GM19395 (cell line): ENCODE measurements around the gene FSCN2.

Experiments used
- ATAC-seq: cut with Tn5 transposase; IDR thresholded peaks from one replicate; pipeline ENCODE4 v1.9.1; 2021; ENCODE audit warnings: mild to moderate bottlenecking, moderate library complexity; ENCODE audit not compliant: unreplicated experiment

Gene FSCN2, protein sequence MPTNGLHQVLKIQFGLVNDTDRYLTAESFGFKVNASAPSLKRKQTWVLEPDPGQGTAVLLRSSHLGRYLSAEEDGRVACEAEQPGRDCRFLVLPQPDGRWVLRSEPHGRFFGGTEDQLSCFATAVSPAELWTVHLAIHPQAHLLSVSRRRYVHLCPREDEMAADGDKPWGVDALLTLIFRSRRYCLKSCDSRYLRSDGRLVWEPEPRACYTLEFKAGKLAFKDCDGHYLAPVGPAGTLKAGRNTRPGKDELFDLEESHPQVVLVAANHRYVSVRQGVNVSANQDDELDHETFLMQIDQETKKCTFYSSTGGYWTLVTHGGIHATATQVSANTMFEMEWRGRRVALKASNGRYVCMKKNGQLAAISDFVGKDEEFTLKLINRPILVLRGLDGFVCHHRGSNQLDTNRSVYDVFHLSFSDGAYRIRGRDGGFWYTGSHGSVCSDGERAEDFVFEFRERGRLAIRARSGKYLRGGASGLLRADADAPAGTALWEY

DNA sequence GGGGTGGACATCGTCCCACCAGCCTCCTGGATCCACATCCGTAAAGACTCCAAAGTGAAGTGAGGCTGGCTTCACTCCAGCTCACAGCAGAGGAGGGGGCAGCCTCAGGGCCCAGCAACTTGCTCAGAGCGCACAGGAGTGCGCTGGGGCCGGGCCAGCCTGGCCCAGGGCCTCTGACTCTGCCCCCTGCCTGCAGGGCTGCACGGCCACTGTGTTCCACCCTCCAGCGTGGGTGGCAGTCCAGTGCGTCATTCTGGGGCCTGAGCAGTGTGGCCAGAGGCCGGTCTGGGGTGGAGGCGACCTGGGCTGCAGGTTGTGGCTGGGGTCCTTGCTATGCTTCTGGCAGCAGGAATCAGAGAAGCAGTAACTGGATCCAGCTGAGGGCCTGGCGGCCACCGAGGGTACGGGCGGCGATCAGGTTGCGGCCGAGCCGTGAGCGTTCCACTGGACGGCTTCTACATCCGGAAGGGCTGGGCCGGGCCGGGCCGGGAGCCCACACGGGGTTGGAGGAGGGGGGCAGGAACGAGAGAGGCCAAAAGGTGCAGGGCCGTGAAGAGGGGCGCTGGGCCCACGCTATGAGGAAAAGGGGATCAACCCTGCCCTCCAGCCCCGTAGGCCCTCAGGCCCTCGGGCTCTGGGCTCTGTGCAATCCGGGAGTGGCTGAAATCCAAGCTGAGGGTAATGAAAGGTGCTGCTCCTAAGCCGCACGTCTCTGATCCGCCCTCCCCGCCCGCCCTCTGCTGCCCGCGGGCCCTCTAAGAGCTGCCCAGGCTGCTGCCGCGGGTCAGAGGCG lies at the start of gene FSCN2:
TSS of gene FSCN2 (plus strand) at position 787 of the 793 bp plus-strand sequence. CDS start 155 bp downstream, outside the sequence.
- ATAC-seq, result no peak

DNA sequence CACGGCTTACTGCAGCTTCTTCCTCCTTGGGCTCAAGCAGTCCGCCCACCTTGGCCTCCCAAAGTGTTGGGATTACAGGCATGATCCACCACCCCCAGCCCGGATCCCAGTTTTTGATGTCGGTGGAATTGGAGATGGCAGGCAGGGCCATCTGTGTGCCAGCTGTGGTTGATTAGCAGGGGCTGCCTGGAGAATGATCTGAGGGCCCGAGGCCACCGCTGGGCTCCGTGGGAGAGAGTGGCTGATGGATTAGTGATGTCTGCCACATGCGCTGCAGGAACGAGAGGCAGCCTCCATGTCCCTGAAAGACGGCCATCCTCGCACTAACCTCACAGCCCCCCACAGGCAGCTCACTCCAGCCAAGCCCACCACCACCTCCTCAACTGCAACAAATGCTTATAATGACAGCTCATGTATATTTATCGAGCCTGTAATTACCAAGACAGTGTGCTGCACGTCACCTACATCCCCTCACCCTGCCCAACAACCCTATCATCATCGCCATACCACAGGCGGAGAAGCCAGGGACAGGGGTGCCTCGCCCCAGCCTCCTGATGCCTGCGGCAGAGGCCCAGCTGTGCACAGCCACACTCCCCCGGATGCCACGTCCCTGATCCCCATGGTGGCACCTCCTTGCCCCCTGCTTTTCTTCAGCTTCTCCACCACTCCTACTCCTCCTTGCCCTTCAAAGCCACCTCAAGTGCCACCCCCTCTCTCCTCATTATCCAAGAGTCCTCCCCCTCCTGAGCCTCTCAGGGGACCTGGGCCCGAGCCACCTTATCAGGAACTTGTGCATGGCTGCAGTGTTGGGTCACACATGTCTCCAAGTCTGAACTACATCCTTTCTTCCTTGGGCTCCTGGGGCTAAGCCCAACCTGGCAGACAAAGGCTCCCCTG lies 48.8 kb upstream of the FSCN2 start:
- ATAC-seq, result no peak

DNA sequence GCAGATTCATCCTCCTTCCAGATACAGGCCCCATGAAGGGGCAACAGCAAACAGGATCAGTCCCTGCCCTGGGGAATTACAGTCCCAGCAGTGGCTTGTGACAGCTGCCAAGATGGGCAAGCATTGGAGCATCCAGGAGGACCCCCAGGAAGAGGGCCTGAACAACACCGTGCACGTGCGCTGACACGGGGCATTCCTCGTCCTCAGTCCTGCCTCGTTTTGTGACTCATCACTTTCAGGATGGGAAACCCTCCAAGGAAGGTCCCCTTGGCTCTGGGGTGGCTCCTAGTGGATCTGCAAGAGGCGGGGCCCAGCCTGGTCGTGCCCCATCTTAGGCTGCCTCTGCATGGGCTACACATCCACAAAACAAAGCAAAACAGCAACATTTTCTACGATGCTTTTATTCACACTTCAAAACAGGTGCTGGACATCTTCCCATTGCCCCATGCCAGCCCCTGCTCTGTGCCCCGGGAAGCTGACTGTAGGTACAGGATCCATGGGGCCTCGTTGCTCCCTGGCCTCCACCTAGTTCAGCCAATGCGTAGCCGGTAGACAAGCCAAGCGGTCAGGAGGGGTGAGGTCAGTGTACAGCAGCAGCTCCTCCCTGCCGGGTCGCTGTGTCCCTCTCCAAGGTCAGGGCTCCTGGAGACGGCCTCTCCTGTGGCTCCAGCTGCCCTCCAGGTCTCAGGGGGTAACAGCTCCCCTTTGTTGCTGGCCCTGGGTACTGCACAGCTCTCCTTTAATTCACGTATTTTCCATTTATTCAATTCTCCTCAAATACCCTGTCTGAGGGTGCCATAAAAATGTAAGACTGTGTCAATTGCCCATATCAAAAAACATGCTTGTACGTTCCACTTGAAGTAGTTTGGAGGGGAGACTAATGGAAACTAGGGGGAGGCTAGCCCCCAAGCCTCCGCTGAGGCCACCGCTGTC lies 47.8 kb upstream of the FSCN2 start:
- no peak for ATAC-seq

DNA sequence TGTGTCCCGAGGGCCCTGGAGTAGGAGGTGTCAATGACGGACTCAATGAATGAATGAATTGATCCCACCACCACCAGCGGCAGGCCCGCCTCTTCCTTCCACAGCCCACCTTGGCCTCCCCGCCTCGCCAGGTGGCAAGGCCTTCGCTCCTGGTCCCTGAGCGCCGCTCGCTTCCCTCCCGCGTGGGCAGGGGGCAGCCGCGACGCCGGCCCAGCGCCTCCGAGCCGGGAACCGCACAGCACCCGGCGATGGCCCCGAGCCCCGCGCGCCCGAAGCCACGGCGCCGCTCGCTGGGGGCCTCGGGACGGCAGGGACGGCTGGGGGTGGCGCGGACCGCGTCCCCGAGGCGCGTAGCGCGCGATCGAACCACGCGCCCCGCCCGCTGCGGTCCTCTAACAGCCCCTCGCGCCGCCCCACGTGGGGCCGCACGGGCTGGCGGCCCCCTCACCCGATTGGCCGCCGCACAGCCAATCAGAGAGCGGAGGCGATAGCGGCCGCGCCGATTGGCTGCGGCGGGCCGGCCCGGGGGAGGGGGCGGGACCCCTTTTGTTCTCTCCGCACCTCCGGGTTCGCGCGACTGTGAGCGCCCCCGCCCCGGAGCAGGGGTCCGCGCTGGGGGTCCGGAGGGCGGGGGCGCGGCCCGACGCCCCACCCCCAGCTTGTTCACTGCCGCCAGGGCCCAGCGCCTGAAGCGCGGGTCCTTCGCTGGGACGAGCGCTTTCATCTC lies 46.9 kb upstream of the FSCN2 start:
- no peak for ATAC-seq

DNA sequence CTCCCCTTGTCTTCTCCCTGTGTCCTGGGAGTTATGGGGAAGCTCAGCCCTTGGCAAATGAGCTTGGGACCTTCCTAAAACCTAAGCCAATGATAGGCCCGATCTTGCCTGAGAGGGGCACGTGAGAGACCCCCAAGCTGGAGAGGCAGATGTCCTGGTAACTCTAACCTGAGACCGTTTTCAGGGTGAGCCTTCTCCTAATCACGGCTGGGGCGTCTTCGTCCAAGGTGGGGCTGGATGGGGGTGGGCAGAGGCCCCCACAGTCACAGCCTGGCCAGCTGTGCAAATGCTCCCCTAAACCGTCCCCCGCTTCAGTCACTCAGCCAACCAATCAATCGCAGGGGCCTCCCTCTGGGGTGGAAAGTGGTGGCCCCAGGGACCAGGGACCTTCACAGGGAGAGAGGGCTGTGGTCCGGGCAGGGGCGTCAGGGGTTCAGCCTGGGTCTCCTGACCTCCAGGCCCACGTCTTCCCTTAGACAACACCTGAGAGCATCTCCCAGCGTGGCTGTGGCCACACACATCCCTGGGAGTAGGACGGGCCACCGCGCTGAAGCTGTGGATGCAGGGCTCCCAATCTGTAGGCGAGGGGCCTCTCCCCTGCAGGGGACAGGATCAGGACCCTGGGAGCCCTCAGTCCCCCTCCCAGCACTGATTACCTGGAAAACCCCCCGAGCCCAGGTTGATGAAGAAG lies 46.2 kb upstream of the FSCN2 start:
- no peak for ATAC-seq

DNA sequence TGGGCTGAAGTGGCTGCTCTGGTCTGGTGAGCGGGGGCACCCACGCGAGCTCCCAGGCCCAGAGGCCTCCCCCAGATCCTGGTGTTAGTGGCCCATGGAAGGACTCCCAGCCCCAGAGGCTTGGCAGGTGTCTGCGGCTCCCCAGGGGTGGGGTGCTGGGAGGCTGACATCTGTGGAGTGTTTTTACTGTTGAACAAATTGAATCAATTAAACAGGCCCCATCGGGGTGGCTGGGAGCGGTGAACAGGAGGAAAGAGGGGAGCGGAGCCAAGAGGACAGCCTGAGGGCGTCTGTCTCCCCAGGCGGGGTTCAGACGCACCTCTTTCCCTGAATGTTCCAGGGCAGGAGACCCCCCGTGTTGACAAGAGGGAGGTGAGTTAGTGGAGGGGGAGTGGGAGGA lies 45.5 kb upstream of the FSCN2 start:
- no peak for ATAC-seq

DNA sequence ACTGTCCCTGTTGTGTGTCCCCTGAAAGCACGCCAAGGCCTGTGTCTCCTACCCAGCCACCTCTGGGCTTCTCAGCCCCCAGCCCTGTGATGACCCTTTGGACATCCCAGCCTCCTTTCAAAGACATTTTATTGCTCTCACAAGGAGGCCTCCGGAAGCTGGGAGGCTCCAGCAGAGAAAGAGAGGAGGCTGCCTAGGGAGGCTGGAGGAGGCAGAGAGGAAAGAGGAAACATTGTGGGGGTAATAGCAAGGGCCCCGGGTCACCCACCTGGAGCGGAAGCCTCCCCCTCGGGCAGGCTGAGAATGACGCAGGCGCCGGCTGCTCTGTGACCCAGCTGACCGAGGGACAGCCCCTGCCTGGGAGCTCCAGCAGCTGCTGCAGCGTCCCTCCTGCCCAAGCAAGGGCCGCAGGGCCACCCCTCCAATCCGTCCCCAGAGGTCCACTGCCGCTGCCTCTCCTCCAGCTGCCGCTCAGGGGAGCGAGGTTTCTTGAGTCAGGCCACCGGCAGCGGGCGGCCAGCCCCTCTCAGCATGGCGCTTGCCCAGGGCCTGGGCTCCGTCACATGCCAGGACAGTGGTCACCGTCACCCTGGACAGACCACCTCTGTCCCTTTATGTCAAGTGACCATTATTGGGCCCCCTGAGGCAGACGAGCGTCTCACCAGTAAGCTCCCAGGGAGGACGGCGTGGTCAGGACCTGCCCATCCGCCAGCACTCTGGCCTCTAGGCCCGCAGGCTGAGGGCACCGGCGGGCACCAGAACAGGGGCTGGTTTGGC lies 44.9 kb upstream of the FSCN2 start:
- ATAC-seq, result no peak

DNA sequence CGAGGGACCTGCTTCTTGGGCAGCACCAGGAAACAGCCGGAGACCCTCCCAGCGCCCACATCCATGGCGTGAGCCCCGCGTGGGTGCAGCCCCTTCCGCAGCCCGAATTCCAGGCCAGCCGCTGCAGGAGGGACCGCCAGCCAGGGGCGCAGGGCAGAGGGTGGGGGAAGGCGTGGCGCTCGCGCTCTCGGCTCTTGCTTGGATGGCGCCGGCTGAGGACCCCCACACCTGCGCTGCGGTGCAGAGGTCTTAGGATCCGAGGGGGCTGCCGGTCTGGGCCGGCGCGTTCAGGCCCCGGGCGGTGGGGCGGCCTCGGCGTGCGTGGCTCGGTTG lies 44.3 kb upstream of the FSCN2 start:
- ATAC-seq, result no peak

DNA sequence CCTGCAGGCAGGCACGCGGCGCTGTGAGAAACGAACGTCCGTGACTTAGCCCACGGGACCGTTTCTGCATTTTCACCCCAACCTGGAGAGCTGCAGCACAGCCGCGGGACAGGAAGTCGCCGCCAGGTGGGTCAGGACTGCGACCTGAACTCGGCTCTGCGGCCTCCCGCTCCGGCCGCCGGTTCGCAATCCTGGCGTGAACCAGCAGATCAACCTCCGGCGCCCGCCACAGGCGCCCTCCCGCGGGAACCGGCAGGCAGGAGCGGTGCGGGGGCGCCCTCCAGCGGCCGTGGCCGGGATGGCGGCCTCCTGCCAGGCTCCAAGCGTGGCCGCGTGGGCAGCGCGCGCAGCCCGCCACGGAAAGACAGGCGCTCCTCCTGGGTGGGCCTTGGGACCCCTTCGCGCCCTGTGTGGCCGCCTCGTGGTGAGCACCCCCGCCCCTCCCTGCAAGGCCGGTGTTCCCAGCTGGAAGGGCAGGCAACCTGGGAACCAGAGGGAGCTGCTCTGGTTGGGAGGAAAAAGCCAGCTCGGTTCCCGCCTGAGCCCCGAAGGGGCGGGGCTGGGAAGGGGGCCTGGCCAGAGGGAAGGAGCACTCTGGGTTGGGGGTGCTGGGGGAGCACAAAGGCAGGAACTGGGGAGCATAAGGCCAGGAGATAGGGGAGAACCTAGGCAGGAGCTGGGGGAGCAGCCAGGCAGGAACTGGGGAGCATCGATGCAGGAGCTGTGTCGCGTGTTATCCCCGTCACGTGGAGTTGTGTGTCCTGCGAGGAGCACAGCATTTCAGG lies 43.8 kb upstream of the FSCN2 start:
- no peak for ATAC-seq

DNA sequence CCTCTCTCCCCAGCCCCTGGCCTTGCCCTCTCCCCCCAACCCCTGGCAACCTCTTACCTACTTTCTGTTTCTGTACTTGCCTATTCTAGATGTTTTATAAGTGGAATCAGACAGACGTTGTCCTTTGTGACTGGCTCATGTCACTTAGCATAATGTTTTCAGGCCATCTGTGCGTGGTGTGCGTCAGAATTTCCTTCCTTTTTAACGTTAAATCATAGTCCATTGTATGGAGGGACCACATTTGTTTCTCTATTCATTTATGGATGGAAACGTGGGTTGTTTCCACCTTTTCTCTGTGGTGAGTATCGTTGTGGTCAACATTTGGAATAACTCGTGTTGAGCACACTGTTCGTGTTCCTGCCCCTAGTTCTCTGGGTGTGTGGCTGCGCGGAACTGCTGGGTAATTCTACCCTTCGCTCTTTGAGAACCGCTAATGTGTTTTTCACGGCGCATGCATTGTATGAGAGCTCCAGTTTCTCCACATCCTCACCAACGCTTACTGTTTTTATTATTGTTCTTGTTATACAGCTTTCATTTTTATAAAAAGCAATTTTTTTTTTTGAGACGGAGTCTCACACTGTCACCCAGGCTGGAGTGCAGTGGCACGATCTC lies 41.9 kb upstream of the FSCN2 start:
- no peak for ATAC-seq

DNA sequence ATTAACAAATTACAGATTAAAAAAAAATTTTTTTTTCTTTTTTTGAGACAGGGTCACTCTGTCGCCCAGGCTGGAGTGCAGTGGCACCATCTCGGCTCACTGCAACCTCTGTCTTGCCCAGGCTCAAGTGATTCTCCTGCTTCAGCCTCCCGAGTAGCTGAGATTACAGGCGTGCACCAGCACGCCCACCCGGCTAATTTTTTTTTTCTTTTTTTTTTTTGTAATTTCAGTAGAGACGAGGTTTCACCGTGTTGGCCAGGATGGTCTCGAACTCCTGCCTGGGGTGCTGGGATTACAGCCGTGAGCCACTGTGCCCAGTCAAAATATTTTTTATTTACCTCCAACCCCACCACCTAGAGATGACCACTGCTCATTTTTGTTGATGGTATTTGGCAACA lies 41.1 kb upstream of the FSCN2 start:
- ATAC-seq, result no peak

DNA sequence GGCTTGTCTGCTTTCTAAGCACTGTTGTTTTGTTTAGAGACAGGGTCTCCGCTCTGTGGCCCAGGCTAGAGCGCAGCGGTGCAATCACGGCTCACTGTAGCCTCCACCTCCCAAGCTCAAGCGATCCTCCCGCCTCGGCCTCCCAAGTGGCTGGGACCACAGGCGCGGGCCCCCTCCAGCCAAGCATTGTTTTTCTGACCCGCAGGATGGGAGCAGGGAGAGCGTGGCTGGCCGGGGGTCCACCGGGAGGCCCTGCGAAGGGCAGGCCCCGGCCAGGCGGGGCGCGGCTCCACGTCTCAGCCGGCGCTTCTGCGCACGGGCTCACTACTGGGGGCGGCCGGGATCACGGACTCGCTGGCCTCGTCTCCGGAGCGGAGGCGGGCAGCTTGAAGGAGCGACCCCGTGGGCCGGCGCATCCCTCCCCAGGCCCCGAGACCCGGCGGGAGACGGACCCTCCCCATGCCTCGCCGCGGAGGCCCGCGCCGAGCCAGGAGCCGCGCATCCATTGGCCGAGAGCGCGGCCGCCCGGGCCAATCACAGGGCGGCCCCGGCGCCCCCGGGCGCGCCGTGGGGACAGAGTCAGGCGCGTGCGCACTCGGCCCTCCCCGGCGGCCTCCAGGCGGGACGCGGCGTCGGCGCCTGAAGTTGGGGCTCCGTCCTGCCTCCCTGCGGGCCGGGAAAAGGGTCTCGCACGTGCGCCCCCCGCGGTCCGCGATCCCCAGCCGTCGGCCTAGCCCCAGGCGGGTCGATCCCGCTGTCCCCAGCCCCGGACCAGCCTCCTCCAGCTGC lies 40.5 kb upstream of the FSCN2 start:
- ATAC-seq, result no peak

DNA sequence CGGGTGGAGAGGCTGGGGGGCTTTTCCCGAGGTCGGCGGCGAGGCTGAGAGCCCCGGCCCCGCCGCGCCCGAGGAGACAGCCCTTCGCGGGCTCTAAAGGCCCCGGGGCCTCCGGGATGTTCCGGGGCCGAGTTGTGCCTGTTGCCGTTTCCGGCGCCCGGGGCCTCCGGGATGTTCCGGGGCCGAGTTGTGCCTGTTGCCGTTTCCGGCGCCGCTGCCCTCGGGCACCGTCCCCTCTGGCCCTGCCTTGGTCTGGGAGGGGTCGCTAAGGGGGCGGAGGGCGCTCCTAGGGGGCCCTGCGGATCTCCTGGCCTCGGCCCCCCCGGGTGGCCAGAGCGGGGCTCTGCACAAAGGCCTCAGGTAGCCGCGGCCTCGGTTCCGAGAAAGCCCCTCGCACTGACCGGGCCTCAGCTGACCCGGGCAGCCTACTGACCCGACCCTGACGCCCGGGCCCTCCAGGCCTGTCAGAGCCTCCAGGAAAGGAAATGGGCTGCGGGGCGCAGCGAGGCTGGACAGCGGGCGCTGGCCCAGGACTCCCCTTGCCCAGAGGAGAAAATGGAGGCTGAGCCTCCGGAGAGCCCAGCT lies 39.8 kb upstream of the FSCN2 start:
- ATAC-seq, result no peak

DNA sequence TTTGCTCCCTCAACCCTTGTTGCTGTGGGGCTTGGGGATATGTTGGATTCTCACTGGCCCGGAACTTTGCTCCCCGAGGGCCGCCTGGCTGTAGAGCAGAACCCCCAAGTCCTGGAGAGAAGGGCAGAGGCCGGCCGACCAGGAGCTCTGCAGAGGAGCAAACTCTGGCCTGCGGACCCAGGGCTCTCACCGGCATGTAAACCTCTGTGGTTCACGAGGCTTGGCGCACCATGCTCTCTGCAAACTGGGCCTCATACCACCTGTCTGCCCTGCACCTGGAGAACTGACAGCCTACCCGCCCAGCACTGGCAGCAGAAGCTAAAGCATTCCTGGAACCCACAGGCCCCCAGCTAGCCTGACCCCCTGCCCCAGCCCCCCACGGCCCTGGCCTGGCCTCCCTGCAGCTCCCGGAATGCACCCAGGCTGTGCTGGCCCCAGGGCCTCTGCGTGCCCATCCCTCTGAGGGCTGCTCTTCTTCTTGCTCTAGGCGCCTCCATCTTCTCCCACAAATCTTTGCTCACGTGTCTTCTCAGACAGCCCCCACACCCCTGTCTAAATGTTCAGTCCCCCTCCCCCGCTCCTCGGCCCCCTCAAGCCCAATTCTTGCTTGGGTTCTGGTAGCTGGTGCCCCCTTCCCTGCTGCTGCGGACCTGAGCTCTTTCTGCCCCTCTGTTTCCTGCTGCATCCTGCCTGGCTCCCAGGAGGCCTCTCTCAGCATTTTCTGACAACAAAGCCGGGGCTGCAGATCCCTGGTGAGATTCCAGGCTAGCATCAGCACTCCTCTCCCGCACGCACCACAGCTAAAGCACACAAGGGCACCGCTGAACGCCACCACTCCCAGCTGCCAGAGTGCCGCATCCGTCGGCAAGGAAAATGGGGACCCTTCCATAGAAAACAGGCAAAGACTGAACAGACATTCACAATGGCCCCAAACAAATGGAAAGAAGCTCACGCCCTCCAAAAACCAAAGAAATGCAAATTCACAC lies 38.9 kb upstream of the FSCN2 start:
- no peak for ATAC-seq
